ENCODE measurements around the gene NDUFB7. TPM values are rescaled to one million over a fixed set of nuclear protein-coding genes. Genes with fewer than 3 reads are reported as not detected.

Gene NDUFB7
- total RNA-seq, 2 donors from 2014 or later, result 228 to 299 TPM

- intact Hi-C loops (cut with DNase I, micrococcal nuclease), result no loop called here
- DNase-seq (no peak), ATAC-seq (no peak)
Measured at GRCh38 chr19:14533450-14533849, 38.4 kb downstream of the NDUFB7 start.

- DNase-seq, result no peak
- intact Hi-C loops (cut with DNase I, micrococcal nuclease), result no loop called here
- no peak for ATAC-seq
Measured at GRCh38 chr19:14530506-14530905, 41.4 kb downstream of the NDUFB7 start.

GRCh38 chr19:14530005-14530348, 41.9 kb downstream of the NDUFB7 start:
- intact Hi-C loops (cut with DNase I, micrococcal nuclease), result no loop called here
- ATAC-seq, result peak; percentile 57
- peak in 1 of 2 donors; percentile 77 for DNase-seq

GRCh38 chr19:14529254-14530004, 42.4 kb downstream of the NDUFB7 start, which contains the start of gene TECR:
TSS of gene TECR (plus strand) at chr19:14529594. CDS start at chr19:14529697, 103 bp downstream.
- ATAC-seq (peak; percentile 92), DNase-seq (peak; percentile 100)
- intact Hi-C loops (cut with DNase I, micrococcal nuclease), result no loop called here

GRCh38 chr19:14528419-14529253, 43.2 kb downstream of the NDUFB7 start:
- DNase-seq, result peak in 1 of 2 donors; percentile 46
- intact Hi-C loops (cut with DNase I, micrococcal nuclease), result no loop called here
- ATAC-seq, result no peak

GRCh38 chr19:14526423-14526822, 45.4 kb downstream of the NDUFB7 start:
- intact Hi-C loops (cut with DNase I, micrococcal nuclease), result no loop called here
- DNase-seq (no peak), ATAC-seq (no peak)

- intact Hi-C loops (cut with DNase I, micrococcal nuclease), result no loop called here
- DNase-seq, result no peak
- ATAC-seq, result no peak
Measured at GRCh38 chr19:14525729-14526128, 46.1 kb downstream of the NDUFB7 start.

- intact Hi-C loops (cut with DNase I, micrococcal nuclease), result no loop called here
- DNase-seq (no peak), ATAC-seq (no peak)
Measured at GRCh38 chr19:14520543-14520942, 51.3 kb downstream of the NDUFB7 start.

- DNase-seq (peak in 1 of 2 donors; percentile 54), ATAC-seq (no peak)
- intact Hi-C loops (cut with DNase I, micrococcal nuclease), result no loop called here
Measured at GRCh38 chr19:14519860-14520407, 51.9 kb downstream of the NDUFB7 start.

DNA sequence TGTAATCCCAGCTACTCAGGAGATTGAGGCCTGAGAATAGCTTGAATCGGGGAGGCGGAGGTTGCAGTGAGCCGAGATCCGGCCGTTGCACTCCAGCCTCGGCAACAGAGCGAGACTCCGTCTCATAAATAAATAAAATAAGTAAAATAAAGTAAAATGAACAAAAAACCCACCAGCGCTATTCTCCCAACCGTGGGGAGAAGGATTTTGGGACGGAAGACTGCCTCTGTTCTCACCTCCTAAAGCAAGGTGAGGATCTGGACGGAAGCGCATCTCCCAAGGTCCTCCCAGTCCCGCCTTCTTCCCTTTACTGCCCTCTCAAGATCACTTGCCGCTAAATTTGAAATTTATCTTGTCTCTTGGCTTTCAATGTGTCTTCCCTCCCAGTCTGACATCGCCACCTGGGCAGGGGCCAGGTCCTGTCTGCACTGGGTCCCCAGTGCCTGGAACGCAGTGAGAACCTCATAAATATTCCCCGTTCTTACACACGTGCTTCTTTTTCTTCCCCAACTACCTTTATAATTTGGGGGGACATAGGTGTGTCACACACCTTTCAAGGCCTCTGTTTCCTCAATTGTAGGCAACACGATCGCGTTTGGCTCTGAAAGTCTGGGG, 52.5 kb downstream of the NDUFB7 start:
- DNase-seq (no peak), ATAC-seq (no peak)
- intact Hi-C loops (cut with DNase I, micrococcal nuclease), result no loop called here

- peak; percentile 75 for ATAC-seq
- intact Hi-C loops (cut with DNase I, micrococcal nuclease), result no loop called here
- peak; percentile 87 to 88 for DNase-seq
Measured at GRCh38 chr19:14517840-14518505, 53.9 kb downstream of the NDUFB7 start, which contains the start of gene DNAJB1. TSS of gene DNAJB1 (minus strand) at chr19:14518397. CDS start at chr19:14518349, 48 bp downstream.

- no peak for ATAC-seq
- no peak for DNase-seq
- intact Hi-C loops (cut with DNase I, micrococcal nuclease), result no loop called here
Measured at GRCh38 chr19:14517446-14517839, 54.4 kb downstream of the NDUFB7 start.

- ATAC-seq, result no peak
- DNase-seq, result peak in 1 of 2 donors; percentile 38
- intact Hi-C loops (cut with DNase I, micrococcal nuclease), result no loop called here
Measured at GRCh38 chr19:14516746-14517438, 55.0 kb downstream of the NDUFB7 start.

Small RNA genes lying within 50 kb of the gene (microRNA-seq; reads per million reads assigned to microRNA genes)
- 3.2 to 13.6 reads per million in 2 donors for gene MIR639

Other genes with a start within 250 kb of the NDUFB7 start
- gene ADGRE5, start 190.6 kb downstream of the NDUFB7 start, total RNA-seq, result 100 to 1,000 TPM; 147 to 173 TPM
- gene DDX39A, start 152.7 kb downstream of the NDUFB7 start, total RNA-seq, result 10 to 100 TPM; 55.3 to 85.8 TPM
- 10 to 100 TPM; 29.3 to 49.6 TPM for gene PKN1, start 138.8 kb downstream of the NDUFB7 start, total RNA-seq
- gene PTGER1, start 96.7 kb downstream of the NDUFB7 start, total RNA-seq, result under 1 TPM; 0.52 to 0.84 TPM
- 100 to 1,000 TPM; 310 to 395 TPM for gene GIPC1, start 75.9 kb downstream of the NDUFB7 start, total RNA-seq
- 100 to 1,000 TPM; 122 to 123 TPM for gene DNAJB1, start 53.7 kb downstream of the NDUFB7 start, total RNA-seq
- gene TECR, start 42.5 kb downstream of the NDUFB7 start, total RNA-seq, result 100 to 1,000 TPM; 119 to 161 TPM
- under 1 TPM; 0.15 to 0.36 TPM for gene CLEC17A, start 11.0 kb upstream of the NDUFB7 start, total RNA-seq
- not detected for gene ADGRE3, start 102.8 kb upstream of the NDUFB7 start, total RNA-seq
- gene ZNF333, start 118.0 kb upstream of the NDUFB7 start, total RNA-seq, result 1 to 10 TPM; 5.3 to 7.3 TPM
- gene ADGRE2, start 206.5 kb upstream of the NDUFB7 start, total RNA-seq, result 1 to 10 TPM; 1.6 to 4.3 TPM